Measurements from ENCODE around the gene OR8B4. TPM values are rescaled to one million over a fixed set of nuclear protein-coding genes. Genes with fewer than 3 reads are reported as not detected.
"Not testable (repeated sequence)": the region's sequence is repeated elsewhere in the genome, so short reads cannot be mapped to it uniquely, and the experiment has no call there.

OR8B4 gene
- total RNA-seq, 1 donor from 2014 or later, result not detected

- no peak for DNase-seq
Measured at GRCh38 chr11:124405581-124405980, 19.1 kb downstream of the OR8B4 start.

GRCh38 chr11:124403186-124403585 is 21.5 kb downstream of the OR8B4 start:
- DNase-seq, result not testable (repeated sequence)

- peak; percentile 71 for DNase-seq
Measured at GRCh38 chr11:124402326-124402922, 22.2 kb downstream of the OR8B4 start.

GRCh38 chr11:124398924-124399323 is 25.7 kb downstream of the OR8B4 start, which contains the start of gene OR8B3:
Gene OR8B3, minus strand, starts transcription at chr11:124399024. Its CDS starts 1,673 bp downstream, at chr11:124397351.
- DNase-seq, result no peak

GRCh38 chr11:124396847-124397246 is 27.8 kb downstream of the OR8B4 start:
- not testable (repeated sequence) for DNase-seq

- DNase-seq, result no peak
Measured at GRCh38 chr11:124394408-124394807, 30.3 kb downstream of the OR8B4 start.

- DNase-seq, result no peak
Measured at GRCh38 chr11:124384399-124384798, 40.3 kb downstream of the OR8B4 start, which contains the start of gene OR8B2. Gene OR8B2, minus strand, starts transcription at chr11:124384499. Its CDS starts 1,156 bp downstream, at chr11:124383343.

GRCh38 chr11:124382857-124383256 is 41.8 kb downstream of the OR8B4 start:
- DNase-seq, result not testable (repeated sequence)

GRCh38 chr11:124380585-124380984 is 44.1 kb downstream of the OR8B4 start:
- DNase-seq, result no peak

- DNase-seq, result no peak
Measured at GRCh38 chr11:124376280-124376679, 48.4 kb downstream of the OR8B4 start.

Other genes starting within 250 kb of the OR8B4 start
- gene OR10D3, start 241.5 kb downstream of the OR8B4 start, total RNA-seq, result 0.31 TPM
- not detected for gene OR8G1, start 183.8 kb downstream of the OR8B4 start, total RNA-seq
- gene OR8G5, start 168.5 kb downstream of the OR8B4 start, total RNA-seq, result not detected
- gene OR8D1, start 110.9 kb downstream of the OR8B4 start, total RNA-seq, result 0.10 TPM
- not detected for gene OR8D2, start 104.7 kb downstream of the OR8B4 start, total RNA-seq
- gene OR8B2, start 40.4 kb downstream of the OR8B4 start, total RNA-seq, result not detected
- not detected for gene OR8B3, start 25.8 kb downstream of the OR8B4 start, total RNA-seq
- gene OR8B8, start 20.8 kb upstream of the OR8B4 start, total RNA-seq, result not detected
- gene OR8B12, start 118.8 kb upstream of the OR8B4 start, total RNA-seq, result not detected
- gene OR8A1, start 145.1 kb upstream of the OR8B4 start, total RNA-seq, result not detected
- not detected for gene PANX3, start 186.6 kb upstream of the OR8B4 start, total RNA-seq
- gene TBRG1, start 198.0 kb upstream of the OR8B4 start, total RNA-seq, result 24.0 TPM
- gene SIAE, start 248.9 kb upstream of the OR8B4 start, total RNA-seq, result 7.2 TPM
- 4.5 TPM for gene SPA17, start 249.0 kb upstream of the OR8B4 start, total RNA-seq

Measured in tongue (tissue), 2 donors.